ENCODE data around the gene CALML6. TPM values are rescaled to one million over a fixed set of nuclear protein-coding genes. Genes with fewer than 3 reads are reported as not detected.
A peak's percentile ranks its signal among the peaks of the same experiment; 100 is the strongest.

The CALML6 gene
- polyA plus RNA-seq, 3 donors, result 0.24 TPM; not detected in 2

DNA sequence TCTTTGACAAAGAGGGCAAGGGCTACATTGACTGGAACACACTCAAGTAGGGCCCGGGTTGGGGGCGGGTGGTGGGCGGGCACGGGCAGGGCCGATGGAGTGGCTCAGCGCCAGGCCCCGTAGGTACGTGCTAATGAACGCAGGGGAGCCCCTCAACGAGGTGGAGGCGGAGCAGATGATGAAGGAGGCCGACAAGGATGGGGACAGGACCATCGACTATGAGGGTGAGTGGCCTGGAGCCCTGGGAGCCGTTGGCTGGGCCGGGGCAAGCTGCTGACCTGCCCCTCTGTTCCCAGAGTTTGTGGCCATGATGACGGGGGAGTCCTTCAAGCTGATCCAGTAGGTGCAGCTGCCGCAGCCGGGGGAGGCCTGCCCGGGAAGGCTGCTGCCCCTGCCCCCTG is 1.8 kb downstream of the CALML6 start:
- peaks cover 3 to 17% (median 14%) of the 10 kb centered on the region in 3 donors for H3K27me3 Mint-ChIP-seq (ENCODE audit: low read depth in 3 of 3)
- no peak overlapping the region for H3K4me2 ChIP-seq (replicated peaks; ENCODE audit: extremely low read depth, low read length, poor library complexity, severe bottlenecking)
- H3K9me3 ChIP-seq (replicated peaks in 1 of 2; ENCODE audit: control insufficient read depth in 1 of 2, insufficient read depth in 1 of 2, low read length in 2 of 2), result no peaks in the 10 kb centered on the region
- no peak overlapping the region for H3K4me3 Mint-ChIP-seq
- no peak overlapping the region for H2AFZ ChIP-seq (ENCODE audit: insufficient read depth, low read depth, low read length, poor library complexity, severe bottlenecking)
- peaks cover 0 to 14% of the 10 kb centered on the region in 2 donors for H3K27me3 ChIP-seq (ENCODE audit: control insufficient read depth in 2 of 2, insufficient read depth in 2 of 2, low read length in 2 of 2)
- no peaks in the 10 kb centered on the region for H3K36me3 Mint-ChIP-seq
- peaks cover 13 to 19% of the 10 kb centered on the region in 2 donors for H3K4me1 ChIP-seq (ENCODE audit: control insufficient read depth in 1 of 2, insufficient read depth in 2 of 2, low read length in 2 of 2)
- no peak overlapping the region for H3K27ac Mint-ChIP-seq
- no peaks in the 10 kb centered on the region for H3K36me3 ChIP-seq (replicated peaks in 1 of 2; ENCODE audit: control insufficient read depth in 1 of 2, insufficient read depth in 2 of 2, low read length in 2 of 2)
- intact Hi-C loops (cut with micrococcal nuclease), result loop anchor here (5.0 to 10.0 kb wide), 2 partner anchors 218 to 285 kb away; no protein-coding TSS in a partner anchor
- peaks cover 0 to 7% (median 0%) of the 10 kb centered on the region in 7 donors for H3K9me3 Mint-ChIP-seq
- H3K79me2 ChIP-seq (ENCODE audit: insufficient read depth, low read length), result no peaks in the 10 kb centered on the region
- 94% methylated on average over 18 of the region's 19 CpGs for WGBS (ENCODE audit: insufficient coverage)
- H3K4me3 ChIP-seq (replicated peaks in 1 of 3; ENCODE audit: low read depth in 2 of 3, low read length in 3 of 3), result no peak overlapping the region
- no peak for DNase-seq
- TF ChIP-seq, protein P1, sequence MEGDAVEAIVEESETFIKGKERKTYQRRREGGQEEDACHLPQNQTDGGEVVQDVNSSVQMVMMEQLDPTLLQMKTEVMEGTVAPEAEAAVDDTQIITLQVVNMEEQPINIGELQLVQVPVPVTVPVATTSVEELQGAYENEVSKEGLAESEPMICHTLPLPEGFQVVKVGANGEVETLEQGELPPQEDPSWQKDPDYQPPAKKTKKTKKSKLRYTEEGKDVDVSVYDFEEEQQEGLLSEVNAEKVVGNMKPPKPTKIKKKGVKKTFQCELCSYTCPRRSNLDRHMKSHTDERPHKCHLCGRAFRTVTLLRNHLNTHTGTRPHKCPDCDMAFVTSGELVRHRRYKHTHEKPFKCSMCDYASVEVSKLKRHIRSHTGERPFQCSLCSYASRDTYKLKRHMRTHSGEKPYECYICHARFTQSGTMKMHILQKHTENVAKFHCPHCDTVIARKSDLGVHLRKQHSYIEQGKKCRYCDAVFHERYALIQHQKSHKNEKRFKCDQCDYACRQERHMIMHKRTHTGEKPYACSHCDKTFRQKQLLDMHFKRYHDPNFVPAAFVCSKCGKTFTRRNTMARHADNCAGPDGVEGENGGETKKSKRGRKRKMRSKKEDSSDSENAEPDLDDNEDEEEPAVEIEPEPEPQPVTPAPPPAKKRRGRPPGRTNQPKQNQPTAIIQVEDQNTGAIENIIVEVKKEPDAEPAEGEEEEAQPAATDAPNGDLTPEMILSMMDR (IDR thresholded peaks at IDR 0.05), result no peak
- peaks cover 7% of the 10 kb centered on the region for H3K4me1 Mint-ChIP-seq
- H3K9ac ChIP-seq (ENCODE audit: insufficient read depth, low read length, poor library complexity, severe bottlenecking), result no peak overlapping the region
- no peaks in the 10 kb centered on the region for H4K20me1 ChIP-seq (ENCODE audit: insufficient read depth, low read length)
- H3K27ac ChIP-seq (ENCODE audit: low read depth in 1 of 2, low read length in 2 of 2), result no peak overlapping the region

DNA sequence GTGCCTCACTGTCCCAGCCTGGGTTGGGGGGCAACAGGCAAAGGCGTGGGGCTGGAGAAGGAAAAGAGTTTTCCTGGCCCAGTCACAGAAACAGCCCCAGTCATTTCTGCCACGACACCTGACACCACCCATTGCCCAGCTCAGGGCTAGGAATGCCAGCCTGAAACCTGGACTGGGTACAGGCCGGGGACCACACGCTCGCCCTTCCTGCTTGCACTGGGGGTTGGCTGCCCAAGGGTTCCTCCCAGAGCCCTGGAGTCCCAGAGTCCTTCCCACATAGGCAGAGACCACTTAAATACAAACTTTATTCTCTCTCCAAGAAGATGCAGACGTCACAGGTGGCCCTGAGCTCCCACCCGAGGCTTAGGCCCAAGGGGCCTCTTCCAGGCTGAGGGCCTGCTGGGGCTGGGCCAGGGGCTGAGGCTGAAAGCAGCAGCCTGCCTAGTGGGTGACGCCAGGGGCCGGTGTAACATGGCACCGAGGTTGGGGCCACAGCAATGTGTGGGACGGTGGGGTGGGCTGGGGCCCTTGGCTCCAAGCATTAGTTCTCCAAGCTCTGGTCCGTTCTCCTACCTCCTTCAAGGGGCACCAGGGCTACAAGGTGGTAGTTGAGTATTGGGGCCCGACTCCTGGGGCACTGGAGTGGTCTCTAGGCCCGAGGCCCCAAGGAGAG is 2.4 kb downstream of the CALML6 start:
- Histone ChIP-seq H4K20me1 (ENCODE audit: insufficient read depth, low read length) (no peaks in the 10 kb centered on the region), H3K4me2 (replicated peaks; ENCODE audit: extremely low read depth, low read length, poor library complexity, severe bottlenecking) (no peak overlapping the region), H3K9ac (ENCODE audit: insufficient read depth, low read length, poor library complexity, severe bottlenecking) (no peak overlapping the region), H3K36me3 (replicated peaks in 1 of 2; ENCODE audit: control insufficient read depth in 1 of 2, insufficient read depth in 2 of 2, low read length in 2 of 2) (no peaks in the 10 kb centered on the region), H3K79me2 (ENCODE audit: insufficient read depth, low read length) (no peaks in the 10 kb centered on the region), H3K27me3 (ENCODE audit: control insufficient read depth in 2 of 2, insufficient read depth in 2 of 2, low read length in 2 of 2) (peaks cover 0 to 14% of the 10 kb centered on the region in 2 donors), H2AFZ (ENCODE audit: insufficient read depth, low read depth, low read length, poor library complexity, severe bottlenecking) (no peak overlapping the region), H3K27ac (ENCODE audit: low read depth in 1 of 2, low read length in 2 of 2) (no peak overlapping the region), H3K4me3 (replicated peaks in 1 of 3; ENCODE audit: low read depth in 2 of 3, low read length in 3 of 3) (no peak overlapping the region), H3K9me3 (replicated peaks in 1 of 2; ENCODE audit: control insufficient read depth in 1 of 2, insufficient read depth in 1 of 2, low read length in 2 of 2) (no peaks in the 10 kb centered on the region), H3K4me1 (ENCODE audit: control insufficient read depth in 1 of 2, insufficient read depth in 2 of 2, low read length in 2 of 2) (peaks cover 13 to 19% of the 10 kb centered on the region in 2 donors)
- intact Hi-C loops (cut with micrococcal nuclease), result loop anchor here (5.0 to 10.0 kb wide), 2 partner anchors 217 to 285 kb away; no protein-coding TSS in a partner anchor
- 93% methylated on average over 11 of the region's 14 CpGs for WGBS (ENCODE audit: insufficient coverage)
- Mint-ChIP-seq H3K4me1 (peaks cover 7% of the 10 kb centered on the region), H3K4me3 (peak overlapping the region in 1 of 2 donors; percentile 39), H3K27me3 (ENCODE audit: low read depth in 3 of 3) (peaks cover 2 to 17% (median 12%) of the 10 kb centered on the region in 3 donors), H3K36me3 (no peaks in the 10 kb centered on the region), H3K27ac (no peak overlapping the region), H3K9me3 (peaks cover 0 to 7% (median 0%) of the 10 kb centered on the region in 7 donors)
- DNase-seq, result no peak
- TF ChIP-seq, protein P1 (IDR thresholded peaks at IDR 0.05), result no peak

Data from CD14-positive monocyte (primary cell).